DND-41 (cell line): ENCODE results near the gene INTS1.
"Not testable (repeated sequence)": the region's sequence is repeated elsewhere in the genome, so short reads cannot be mapped to it uniquely, and the experiment has no call there.

Experiments
- ATAC-seq: fragments of 200-7000 bp; cut with Tn5 transposase; 3 replicates; pipeline ENCODE4 v1.9.1; 2021; ENCODE audit warnings: low read depth; ENCODE audit not compliant: insufficient read depth
- DNase-seq: peaks from one replicate; pipeline ENCODE4 v3.0.0-alpha.2; 2020
- H2AFZ ChIP-seq: 2 replicates; pipeline ENCODE4 v1.6.0; 2012; ENCODE audit warnings: low read depth, low read length
- H3K27ac ChIP-seq: 2 replicates; pipeline ENCODE4 v1.5.1; 2012; ENCODE audit warnings: low read length, inconsistent platforms
- H3K27me3 ChIP-seq: fragments of 200-600 bp; sonication (generic); 2 replicates; pipeline ENCODE4 v1.6.0; 2012; ENCODE audit warnings: low read length, mild to moderate bottlenecking, inconsistent platforms; ENCODE audit not compliant: insufficient read depth, poor library complexity
- H3K36me3 ChIP-seq: 2 replicates; pipeline ENCODE4 v1.5.1; 2012; ENCODE audit warnings: low read length, inconsistent platforms; ENCODE audit not compliant: insufficient read depth
- H3K4me1 ChIP-seq: 2 replicates; pipeline ENCODE4 v1.5.1; 2012; ENCODE audit warnings: mild to moderate bottlenecking, low read length; ENCODE audit not compliant: insufficient read depth
- H3K4me2 ChIP-seq: 2 replicates; pipeline ENCODE4 v1.6.0; 2012; ENCODE audit warnings: mild to moderate bottlenecking, moderate library complexity, low read length, inconsistent platforms; ENCODE audit not compliant: insufficient read depth
- H3K4me3 ChIP-seq, 2 experiments: fragments of 200-600 bp in 1 of 2; shearing (Covaris generic) in 1 of 2; 2 replicates each; pipeline ENCODE4 v1.5.1; 2012 to 2016; ENCODE audit warnings: inconsistent platforms in 2 of 2, low read length in 2 of 2, mild to moderate bottlenecking in 2 of 2, low read depth in 1 of 2, moderate library complexity in 1 of 2
- H3K79me2 ChIP-seq: 2 replicates; pipeline ENCODE4 v1.6.0; 2012; ENCODE audit warnings: low read length, inconsistent platforms; ENCODE audit not compliant: insufficient read depth
- H3K9ac ChIP-seq: 2 replicates; pipeline ENCODE4 v1.6.0; 2012; ENCODE audit warnings: low read depth, mild to moderate bottlenecking, inconsistent platforms, low read length, moderate library complexity
- H3K9me3 ChIP-seq: 2 replicates; pipeline ENCODE4 v1.5.1; 2012; ENCODE audit warnings: low read length, moderate library complexity, mild to moderate bottlenecking, inconsistent platforms; ENCODE audit not compliant: insufficient read depth, severe bottlenecking
- H4K20me1 ChIP-seq: 2 replicates; pipeline ENCODE4 v1.6.0; 2012; ENCODE audit warnings: low read length; ENCODE audit not compliant: insufficient read depth
- EZH2 ChIP-seq: IDR thresholded peaks from 3 replicates; pipeline ENCODE4 v1.6.1; 2012; ENCODE audit warnings: borderline replicate concordance, low read depth, mild to moderate bottlenecking, moderate library complexity, low read length, inconsistent platforms; ENCODE audit not compliant: severe bottlenecking
- TF ChIP-seq, protein P1 (sequence below): IDR thresholded peaks from 2 replicates; pipeline ENCODE4 v1.5.1; 2012; ENCODE audit warnings: borderline replicate concordance, low read length, moderate library complexity, mild to moderate bottlenecking; ENCODE audit not compliant: poor library complexity, severe bottlenecking; ENCODE audit errors: extremely low read depth

INTS1 gene

DNA sequence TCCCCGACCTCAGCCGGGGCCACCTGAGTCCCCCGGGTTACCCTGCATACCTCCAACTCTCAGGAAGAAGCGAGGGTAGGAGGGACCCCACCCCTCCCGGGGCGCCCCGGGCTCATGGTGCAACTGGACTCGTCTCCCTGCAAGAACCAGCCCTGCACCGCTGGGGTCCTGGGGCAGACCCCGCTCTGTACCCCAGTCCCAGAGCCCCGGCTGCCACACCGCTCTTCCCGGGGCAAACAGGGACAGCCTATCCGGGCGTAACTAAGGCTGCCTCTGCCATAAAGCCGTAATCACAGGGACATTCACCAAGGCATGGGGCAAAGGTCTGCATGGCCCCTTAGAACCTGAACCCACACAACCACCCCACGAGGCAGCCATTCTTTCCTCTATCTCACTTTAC lies 19.7 kb upstream of the INTS1 start:
- peaks cover 3% of the 10 kb centered on the region for H3K27me3 ChIP-seq
- H3K4me2 ChIP-seq = no peak overlapping the region
- no peaks in the 10 kb centered on the region for H3K4me1 ChIP-seq
- H3K27ac ChIP-seq = no peak overlapping the region
- ATAC-seq (no peak), DNase-seq (no peak)
- no peaks in the 10 kb centered on the region for H3K9me3 ChIP-seq
- no peak overlapping the region for H2AFZ ChIP-seq
- H3K36me3 ChIP-seq = no peaks in the 10 kb centered on the region
- H3K9ac ChIP-seq = no peak overlapping the region
- H3K4me3 ChIP-seq = no peak overlapping the region
- no peak for TF ChIP-seq EZH2
- TF ChIP-seq, protein P1, sequence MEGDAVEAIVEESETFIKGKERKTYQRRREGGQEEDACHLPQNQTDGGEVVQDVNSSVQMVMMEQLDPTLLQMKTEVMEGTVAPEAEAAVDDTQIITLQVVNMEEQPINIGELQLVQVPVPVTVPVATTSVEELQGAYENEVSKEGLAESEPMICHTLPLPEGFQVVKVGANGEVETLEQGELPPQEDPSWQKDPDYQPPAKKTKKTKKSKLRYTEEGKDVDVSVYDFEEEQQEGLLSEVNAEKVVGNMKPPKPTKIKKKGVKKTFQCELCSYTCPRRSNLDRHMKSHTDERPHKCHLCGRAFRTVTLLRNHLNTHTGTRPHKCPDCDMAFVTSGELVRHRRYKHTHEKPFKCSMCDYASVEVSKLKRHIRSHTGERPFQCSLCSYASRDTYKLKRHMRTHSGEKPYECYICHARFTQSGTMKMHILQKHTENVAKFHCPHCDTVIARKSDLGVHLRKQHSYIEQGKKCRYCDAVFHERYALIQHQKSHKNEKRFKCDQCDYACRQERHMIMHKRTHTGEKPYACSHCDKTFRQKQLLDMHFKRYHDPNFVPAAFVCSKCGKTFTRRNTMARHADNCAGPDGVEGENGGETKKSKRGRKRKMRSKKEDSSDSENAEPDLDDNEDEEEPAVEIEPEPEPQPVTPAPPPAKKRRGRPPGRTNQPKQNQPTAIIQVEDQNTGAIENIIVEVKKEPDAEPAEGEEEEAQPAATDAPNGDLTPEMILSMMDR = no peak
- H3K79me2 ChIP-seq = no peaks in the 10 kb centered on the region
- H4K20me1 ChIP-seq = no peaks in the 10 kb centered on the region

DNA sequence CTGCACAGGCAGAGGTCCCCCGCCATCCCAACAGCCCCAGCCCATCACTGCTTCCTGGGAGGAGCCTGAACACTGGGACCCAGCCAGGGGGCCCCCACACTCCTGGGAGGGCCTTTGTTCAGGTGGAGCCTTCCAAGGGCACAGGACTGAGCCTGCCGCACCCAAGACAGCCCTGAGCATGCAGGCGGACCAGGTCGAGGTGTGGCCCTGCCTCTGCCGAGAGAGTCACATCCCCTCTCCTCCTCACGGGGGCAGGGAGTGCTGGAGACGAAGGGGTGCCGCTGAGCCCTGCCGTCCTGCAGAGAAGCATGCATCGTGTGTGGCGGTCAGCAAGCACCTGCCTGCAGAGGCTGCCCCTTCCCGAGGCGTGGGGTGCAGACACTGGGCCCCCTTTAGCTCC lies 19.0 kb upstream of the INTS1 start:
- Histone ChIP-seq H3K4me1 (no peaks in the 10 kb centered on the region), H3K79me2 (no peaks in the 10 kb centered on the region), H4K20me1 (no peaks in the 10 kb centered on the region), H3K36me3 (no peaks in the 10 kb centered on the region), H3K9ac (no peak overlapping the region), H3K27ac (no peak overlapping the region), H3K4me2 (no peak overlapping the region), H3K4me3 (no peak overlapping the region), H3K9me3 (no peaks in the 10 kb centered on the region), H3K27me3 (peaks cover 3% of the 10 kb centered on the region), H2AFZ (no peak overlapping the region)
- no peak for DNase-seq
- no peak for ATAC-seq
- TF ChIP-seq, protein P1 = no peak

DNA sequence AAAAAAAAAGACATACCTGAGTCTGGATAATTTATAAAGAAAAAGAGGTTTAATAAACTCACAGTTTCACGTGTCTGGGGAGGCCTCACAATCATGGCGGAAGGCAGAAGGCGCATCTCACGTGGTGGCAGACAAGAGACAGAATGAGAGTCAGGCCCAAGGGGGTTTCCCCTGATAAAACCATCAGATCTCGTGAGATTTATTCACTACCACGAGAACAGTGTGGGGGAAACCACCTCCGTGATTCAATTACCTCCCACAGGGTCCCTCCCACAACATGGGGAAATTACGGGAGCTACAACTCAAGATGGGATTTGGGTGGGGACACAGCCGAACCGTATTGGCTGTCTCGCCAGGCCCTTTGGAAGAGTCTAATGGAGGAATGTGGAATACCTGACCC lies 17.3 kb upstream of the INTS1 start:
- DNase-seq = no peak
- Histone ChIP-seq H3K9ac (no peak overlapping the region), H3K36me3 (no peaks in the 10 kb centered on the region), H4K20me1 (no peaks in the 10 kb centered on the region), H3K4me1 (no peaks in the 10 kb centered on the region), H2AFZ (no peak overlapping the region), H3K27ac (no peak overlapping the region), H3K79me2 (no peaks in the 10 kb centered on the region), H3K4me3 (no peak overlapping the region), H3K27me3 (peaks cover 3% of the 10 kb centered on the region), H3K9me3 (no peaks in the 10 kb centered on the region), H3K4me2 (no peak overlapping the region)
- no peak for TF ChIP-seq EZH2
- TF ChIP-seq, protein P1 = no peak
- ATAC-seq = no peak

DNA sequence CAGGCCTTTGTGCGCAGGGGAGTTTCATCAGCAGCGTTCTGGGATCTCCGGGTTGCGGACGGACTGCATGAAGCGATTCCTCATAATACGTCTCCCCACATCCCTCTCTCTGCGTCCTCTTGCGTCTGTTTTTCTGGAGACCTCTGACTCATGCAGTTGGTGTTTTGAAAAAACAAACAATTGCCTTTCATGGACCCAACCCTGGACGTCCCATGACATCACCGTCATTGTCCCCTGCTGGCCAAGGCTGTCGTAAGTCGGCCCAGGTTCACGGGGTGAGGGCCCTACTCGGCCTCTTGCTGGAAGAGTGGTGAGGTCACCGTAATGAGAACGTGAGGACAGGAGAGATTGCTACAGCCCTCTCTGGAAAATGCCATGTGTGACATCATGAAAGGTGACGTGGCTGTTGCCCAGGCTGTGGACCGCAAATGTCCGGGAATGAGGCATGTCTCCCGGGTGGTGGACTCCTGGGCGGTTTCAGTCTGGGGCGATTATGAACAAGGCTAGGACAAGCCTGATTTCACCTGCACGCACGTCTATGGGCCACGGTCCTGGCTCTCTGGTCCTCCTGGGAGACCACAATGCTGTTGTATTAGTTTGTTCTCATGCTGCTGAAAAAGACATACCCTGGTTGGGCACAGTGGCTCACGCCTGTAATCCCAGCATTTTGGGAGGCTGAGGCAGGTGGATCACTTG lies 16.5 kb upstream of the INTS1 start:
- Histone ChIP-seq H3K36me3 (no peaks in the 10 kb centered on the region), H3K4me3 (no peak overlapping the region), H3K79me2 (no peaks in the 10 kb centered on the region), H3K9me3 (no peaks in the 10 kb centered on the region), H3K4me2 (no peak overlapping the region), H3K27ac (no peak overlapping the region), H3K27me3 (no peaks in the 10 kb centered on the region), H3K9ac (no peak overlapping the region), H3K4me1 (no peaks in the 10 kb centered on the region), H4K20me1 (no peaks in the 10 kb centered on the region), H2AFZ (no peak overlapping the region)
- ATAC-seq (no peak), DNase-seq (no peak)
- TF ChIP-seq, protein P1 = no peak
- no peak for TF ChIP-seq EZH2

DNA sequence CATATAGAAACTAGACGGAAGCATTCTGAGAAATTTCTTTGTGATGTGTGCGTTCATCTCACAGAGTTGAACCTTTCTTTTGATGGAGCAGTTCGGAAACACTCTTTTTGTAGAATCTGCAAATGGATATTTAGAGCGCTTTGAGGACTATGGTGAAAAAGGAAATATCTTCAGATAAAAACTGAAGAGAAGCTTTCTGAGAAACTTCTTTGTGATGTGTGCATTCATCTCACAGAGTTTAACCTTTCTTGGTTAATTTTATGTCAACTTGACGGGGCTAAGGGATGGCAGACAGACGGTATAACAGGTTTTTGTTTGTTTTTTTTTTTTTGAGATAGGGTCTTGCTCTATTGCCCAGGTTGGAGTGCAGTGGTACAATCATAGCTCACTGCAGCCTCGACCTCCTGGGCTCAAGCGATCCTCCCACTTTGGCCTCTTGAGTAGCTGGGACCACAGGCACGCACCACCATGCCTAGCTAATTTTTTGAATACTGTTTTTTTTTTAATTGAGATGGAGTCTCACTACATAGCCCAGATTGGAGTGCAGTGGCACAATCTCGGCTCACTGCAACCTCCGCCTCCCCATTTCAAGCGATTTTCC lies 15.2 kb upstream of the INTS1 start:
- H3K27ac ChIP-seq, H3K4me2 ChIP-seq, DNase-seq, ATAC-seq, H3K9me3 ChIP-seq, H3K4me1 ChIP-seq, H2AFZ ChIP-seq, H3K27me3 ChIP-seq, H3K36me3 ChIP-seq, H3K79me2 ChIP-seq, H3K4me3 ChIP-seq, H4K20me1 ChIP-seq, H3K9ac ChIP-seq: not testable (repeated sequence)
